Parathyroid adenoma (tissue), 2 donors: Measurements from ENCODE around the gene PXMP2.

ENCODE experiments used
- H2AFZ ChIP-seq: fragments of 300-600 bp; sonication (generic); one replicate; pipeline ENCODE4 v1.7.0; 2017; ENCODE audit warnings: antibody characterized with exemption, mild to moderate bottlenecking
- H3K27ac ChIP-seq: fragments of 300-600 bp; sonication (generic); one replicate; pipeline ENCODE4 v1.7.0; 2017
- H3K27me3 ChIP-seq: fragments of 300-600 bp; sonication (generic); one replicate; pipeline ENCODE4 v1.7.0; 2017; ENCODE audit warnings: low read length; ENCODE audit not compliant: control insufficient read depth, insufficient read depth
- H3K36me3 ChIP-seq: fragments of 300-600 bp; sonication (generic); one replicate; pipeline ENCODE4 v1.7.0; 2017; ENCODE audit warnings: low read length; ENCODE audit not compliant: control insufficient read depth, insufficient read depth
- H3K4me1 ChIP-seq: fragments of 300-600 bp; sonication (generic); one replicate; pipeline ENCODE4 v1.7.0; 2017; ENCODE audit warnings: control low read depth
- H3K4me2 ChIP-seq: fragments of 300-600 bp; sonication (generic); one replicate; pipeline ENCODE4 v1.7.0; 2017; ENCODE audit warnings: low read length
- H3K4me3 ChIP-seq: fragments of 300-600 bp; sonication (generic); one replicate; pipeline ENCODE4 v1.7.0; 2017; ENCODE audit warnings: low read depth, low read length
- H3K79me2 ChIP-seq: fragments of 300-600 bp; sonication (generic); one replicate; pipeline ENCODE4 v1.7.0; 2017; ENCODE audit warnings: control low read depth
- H3K9ac ChIP-seq: fragments of 300-600 bp; sonication (generic); one replicate; pipeline ENCODE4 v1.7.0; 2017; ENCODE audit warnings: mild to moderate bottlenecking
- H3K9me3 ChIP-seq: fragments of 300-600 bp; sonication (generic); one replicate; pipeline ENCODE4 v1.7.0; 2017; ENCODE audit warnings: low read length; ENCODE audit not compliant: control insufficient read depth
- TF ChIP-seq, protein P1 (sequence below): fragments of 300-600 bp; sonication (generic); IDR thresholded peaks from one replicate; pipeline ENCODE4 v1.7.0; 2017; ENCODE audit warnings: antibody characterized with exemption, mild to moderate bottlenecking
- donor health status: primary hyperparathyroidism.

PXMP2 gene

DNA sequence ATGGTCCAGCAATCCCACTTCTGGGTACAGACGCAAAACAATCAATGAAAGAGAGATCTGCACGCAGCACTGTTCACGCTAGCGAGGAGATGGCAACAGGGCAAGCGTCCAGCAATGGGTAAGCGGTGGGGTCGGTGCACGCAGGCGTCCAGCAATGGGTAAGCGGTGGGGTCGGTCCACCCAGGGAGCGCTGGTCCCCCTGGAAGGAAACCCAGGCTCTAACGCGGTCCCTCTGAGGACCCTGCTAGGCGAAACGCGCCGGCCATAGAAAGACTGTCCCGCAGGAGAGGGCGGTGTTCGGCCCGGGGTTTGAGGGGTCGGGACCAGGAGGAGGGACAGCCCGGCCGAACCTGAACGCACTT is 22.6 kb downstream of the PXMP2 start:
- H3K9ac ChIP-seq = no peak overlapping the region
- H3K4me1 ChIP-seq = no peaks in the 10 kb centered on the region
- H3K36me3 ChIP-seq = no peaks in the 10 kb centered on the region
- peak overlapping the region; percentile 95 for H2AFZ ChIP-seq
- H3K27ac ChIP-seq = peak overlapping the region; percentile 70
- H3K4me3 ChIP-seq = peak overlapping the region; percentile 60
- peak overlapping the region; percentile 82 for H3K4me2 ChIP-seq
- H3K27me3 ChIP-seq = no peaks in the 10 kb centered on the region
- TF ChIP-seq, protein P1, sequence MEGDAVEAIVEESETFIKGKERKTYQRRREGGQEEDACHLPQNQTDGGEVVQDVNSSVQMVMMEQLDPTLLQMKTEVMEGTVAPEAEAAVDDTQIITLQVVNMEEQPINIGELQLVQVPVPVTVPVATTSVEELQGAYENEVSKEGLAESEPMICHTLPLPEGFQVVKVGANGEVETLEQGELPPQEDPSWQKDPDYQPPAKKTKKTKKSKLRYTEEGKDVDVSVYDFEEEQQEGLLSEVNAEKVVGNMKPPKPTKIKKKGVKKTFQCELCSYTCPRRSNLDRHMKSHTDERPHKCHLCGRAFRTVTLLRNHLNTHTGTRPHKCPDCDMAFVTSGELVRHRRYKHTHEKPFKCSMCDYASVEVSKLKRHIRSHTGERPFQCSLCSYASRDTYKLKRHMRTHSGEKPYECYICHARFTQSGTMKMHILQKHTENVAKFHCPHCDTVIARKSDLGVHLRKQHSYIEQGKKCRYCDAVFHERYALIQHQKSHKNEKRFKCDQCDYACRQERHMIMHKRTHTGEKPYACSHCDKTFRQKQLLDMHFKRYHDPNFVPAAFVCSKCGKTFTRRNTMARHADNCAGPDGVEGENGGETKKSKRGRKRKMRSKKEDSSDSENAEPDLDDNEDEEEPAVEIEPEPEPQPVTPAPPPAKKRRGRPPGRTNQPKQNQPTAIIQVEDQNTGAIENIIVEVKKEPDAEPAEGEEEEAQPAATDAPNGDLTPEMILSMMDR = no peak
- peaks cover 4% of the 10 kb centered on the region for H3K79me2 ChIP-seq
- H3K9me3 ChIP-seq = no peaks in the 10 kb centered on the region

- TF ChIP-seq, protein P1 = no peak
- Histone ChIP-seq H3K9ac (peak within 1 kb of the TSS; percentile 33), H3K4me3 (peak within 1 kb of the TSS; percentile 61), H3K9me3 (no peaks in the 10 kb centered on the region), H3K79me2 (peaks cover 4% of the 10 kb centered on the region), H2AFZ (peak within 1 kb of the TSS; percentile 95), H3K27me3 (no peaks in the 10 kb centered on the region), H3K36me3 (no peaks in the 10 kb centered on the region), H3K4me2 (peak within 1 kb of the TSS; percentile 82), H3K27ac (peak within 1 kb of the TSS; percentile 70), H3K4me1 (no peaks in the 10 kb centered on the region)
Observed at GRCh38 chr12:132710405-132711079, 23.2 kb downstream of the PXMP2 start, which contains the start of gene PGAM5. Gene PGAM5 (plus strand): TSS chr12:132710842. CDS start chr12:132710877, 35 bp downstream.

DNA sequence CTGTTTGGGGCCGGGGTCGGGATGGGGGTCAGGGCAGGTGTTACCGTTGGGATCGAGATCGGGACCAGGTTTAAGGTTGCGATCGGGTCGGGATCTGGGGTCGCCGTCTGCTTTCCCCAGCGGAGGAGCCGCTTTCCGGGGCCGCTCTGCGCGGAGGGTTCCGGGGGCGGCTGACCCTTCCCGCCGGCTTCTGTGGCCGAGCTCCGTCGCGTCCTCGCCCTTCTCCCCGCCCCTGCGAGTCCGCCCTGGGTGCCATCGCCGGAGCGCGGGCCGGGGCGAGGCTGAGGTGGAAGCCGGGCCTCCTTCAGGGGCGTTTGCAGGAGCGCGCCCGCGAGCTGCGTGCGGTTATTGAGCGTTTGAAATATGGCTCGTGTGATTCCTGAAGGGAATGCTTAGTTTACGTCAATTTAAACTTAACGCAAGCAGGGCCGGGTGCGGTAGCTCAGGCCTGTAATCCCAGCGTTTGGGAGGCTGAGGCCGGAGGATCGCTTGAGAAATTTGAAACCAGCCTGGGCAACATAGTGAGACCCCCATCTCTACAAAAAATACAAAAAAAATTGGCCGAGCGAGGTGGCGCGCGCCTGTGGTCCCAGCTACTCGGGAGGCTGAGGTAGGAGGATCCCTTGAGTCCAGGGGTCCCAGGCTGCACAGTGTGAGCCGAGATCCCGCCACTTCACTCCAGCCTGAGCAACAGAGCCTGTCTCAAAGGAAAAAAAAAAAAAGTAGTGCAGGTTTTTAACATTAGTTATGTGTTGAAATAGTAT is 23.9 kb downstream of the PXMP2 start:
- Histone ChIP-seq H3K4me1 (no peaks in the 10 kb centered on the region), H3K27me3 (no peaks in the 10 kb centered on the region), H3K36me3 (no peaks in the 10 kb centered on the region), H3K9ac (peak overlapping the region; percentile 33), H2AFZ (peak overlapping the region; percentile 84), H3K27ac (no peak overlapping the region), H3K4me2 (peak overlapping the region; percentile 74), H3K9me3 (no peaks in the 10 kb centered on the region), H3K79me2 (peaks cover 4% of the 10 kb centered on the region), H3K4me3 (peak overlapping the region; percentile 61)
- TF ChIP-seq, protein P1 = no peak

DNA sequence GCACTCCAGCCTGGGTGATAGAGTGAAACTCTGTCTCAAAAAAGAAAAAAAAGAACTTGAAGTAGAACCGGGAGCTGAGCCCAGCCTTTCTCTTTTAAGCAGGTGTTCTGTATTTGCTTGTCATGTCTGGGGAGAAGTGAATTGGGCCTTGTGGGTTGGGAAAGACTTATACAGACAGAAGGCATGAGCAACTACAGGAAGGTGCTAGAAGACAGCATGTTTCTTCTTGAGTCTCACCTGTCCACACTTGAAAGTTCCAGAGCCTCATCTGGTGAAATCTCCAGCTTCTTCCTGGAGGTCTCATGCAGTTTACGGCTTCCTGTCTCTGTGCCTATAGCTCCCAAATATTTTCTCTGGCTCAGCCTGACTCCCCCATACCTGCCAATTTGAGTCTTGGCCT is 25.7 kb downstream of the PXMP2 start:
- H3K9ac ChIP-seq = no peak overlapping the region
- H2AFZ ChIP-seq = no peak overlapping the region
- no peaks in the 10 kb centered on the region for H3K9me3 ChIP-seq
- H3K4me2 ChIP-seq = no peak overlapping the region
- peaks cover 4% of the 10 kb centered on the region for H3K79me2 ChIP-seq
- no peaks in the 10 kb centered on the region for H3K36me3 ChIP-seq
- TF ChIP-seq, protein P1 = no peak
- H3K4me1 ChIP-seq = no peaks in the 10 kb centered on the region
- H3K27ac ChIP-seq = no peak overlapping the region
- H3K4me3 ChIP-seq = no peak overlapping the region
- no peaks in the 10 kb centered on the region for H3K27me3 ChIP-seq
